Ovary (tissue), 9 donors: ENCODE measurements around the gene LYL1. TPM values are rescaled to one million over a fixed set of nuclear protein-coding genes. Genes with fewer than 3 reads are reported as not detected.

Experiments used
- DNase-seq, 5 donors: peaks; one replicate each; pipeline ENCODE4 v3.0.0-alpha.2; 2019 to 2020
- H3K27ac ChIP-seq, 2 donors: fragments of 200-600 bp; one replicate each; pipeline versions ENCODE4 v1.5.1 to v1.8.0; 2019 to 2022
- H3K27me3 ChIP-seq: fragments of 200-600 bp; one replicate; pipeline ENCODE4 v1.8.0; 2022
- H3K36me3 ChIP-seq: fragments of 200-600 bp; sonication (generic); one replicate; pipeline ENCODE4 v1.5.1; 2019
- H3K4me1 ChIP-seq: one replicate; pipeline ENCODE4 v1.8.1; 2013; ENCODE audit warnings: mild to moderate bottlenecking, moderate library complexity; ENCODE audit not compliant: insufficient read depth
- H3K4me3 ChIP-seq: fragments of 200-600 bp; sonication (generic); one replicate; pipeline ENCODE4 v1.5.1; 2017
- H3K9me3 ChIP-seq, 2 donors: fragments of 200-600 bp in 1 of 2; sonication (generic) in 1 of 2; one replicate each; pipeline versions ENCODE4 v1.5.1 to v1.8.1; 2013 to 2019; ENCODE audit warnings: mild to moderate bottlenecking in 1 of 2, moderate library complexity in 1 of 2
- CTCF ChIP-seq, 3 donors: fragments of 450-650 bp in 2 of 3; fragments of 200-600 bp in 1 of 3; IDR thresholded peaks; one replicate each; pipeline versions ENCODE4 v1.5.1 to v1.8.0; 2016 to 2022; ENCODE audit warnings: antibody characterized with exemption in 3 of 3, mild to moderate bottlenecking in 1 of 3
- EP300 ChIP-seq: sonication (generic); formaldehyde crosslinking; IDR thresholded peaks from one replicate; pipeline ENCODE4 v1.6.1; 2017; ENCODE audit warnings: antibody characterized with exemption
- POLR2A ChIP-seq: fragments of 450-650 bp; IDR thresholded peaks from one replicate; pipeline ENCODE4 v1.6.1; 2017; ENCODE audit warnings: antibody characterized with exemption, mild to moderate bottlenecking, moderate library complexity
- WGBS, 3 donors: extraction: QIAGEN DNeasy Blood & Tissue Kit in 1 of 3; methylation state at CpG; one replicate each; pipeline versions ENCODE4 v1.1.5 to v1.1.7; 2013 to 2017; 5-methylcytosine and 5-hydroxymethylcytosine counted together
- intact Hi-C, 4 donors: fragments of 100-400 bp; cut with DNase I; formaldehyde crosslinking; loops; one replicate each; pipeline versions ENCODE4 v1.11.0 to v1.15.1; 2022 to 2023
- polyA plus RNA-seq, 2 donors: library from polyadenylated mRNA; stranded (reverse); fragments of 200-250 nt in 1 of 2; fragments of 350-450 nt in 1 of 2; fragmentation: Illumina TruSeq in 1 of 2; extraction: RNeasy Lipid Tissue Mini Kit (QIAGEN cat#74804) in 1 of 2; gene quantifications; one replicate each; pipeline ENCODE4 v1.2.3, GENCODE V29; 2013 to 2014
- total RNA-seq, 7 donors: library from RNA; depleted of rRNA in 2 of 7; stranded (reverse); fragments of >200 nt in 2 of 7; fragmentation: NEBNext Ultra II Directional in 3 of 7; extraction: Animal tissue kit (Norgen Biotek cat#: 25700) in 3 of 7; gene quantifications; one replicate each; pipeline versions ENCODE4 v1.1.0 to v1.2.4, GENCODE V29; 2016 to 2023
- donor health status: DM: no; HTN: no; CAD: no; lungs with moderate emphysema.
- donor health status: DM: no; HTN: no; CAD: no.
- donor health status: Bipolar disorder and iron deficiency.
- donor health status: DM: yes; HTN: yes; CAD: no.
- donor health status: DM: no; HTN: no; CAD: no.
- donor health status: DM: yes; HTN: yes; CAD: no.

Gene LYL1
- total and polyA plus RNA-seq, 9 donors: 0.90 to 7.4 (median 5.0) TPM

- no peaks in the 10 kb centered on the region for H3K36me3 ChIP-seq
- H3K9me3 ChIP-seq: no peaks in the 10 kb centered on the region
- H3K27me3 ChIP-seq: no peaks in the 10 kb centered on the region
- intact Hi-C loops: loop anchor here in 2 of 4 donors (5.0 to 10.0 kb wide), 2 partner anchors 37 to 49 kb away; no protein-coding TSS in a partner anchor
- 16 to 25% (median 21%) methylated on average over 17 of the region's 17 CpGs for WGBS, 3 donors
- peak overlapping the region; percentile 91 to 95 for H3K27ac ChIP-seq
- H3K4me3 ChIP-seq: no peak overlapping the region
- H3K4me1 ChIP-seq: peaks cover 58% of the 10 kb centered on the region
- peak; percentile 85 to 94 (median 88) for DNase-seq
- TF ChIP-seq POLR2A: no peak
- no peak for TF ChIP-seq EP300
- TF ChIP-seq CTCF (IDR thresholded peaks at IDR 0.05): no peak
Measured at GRCh38 chr19:13053761-13054625, 48.7 kb downstream of the LYL1 start.

GRCh38 chr19:13053238-13053637, 49.4 kb downstream of the LYL1 start:
- no peak overlapping the region for H3K4me3 ChIP-seq
- 10 to 23% (median 22%) methylated on average over 3 of the region's 3 CpGs for WGBS, 3 donors

GRCh38 chr19:13052447-13053175, 50.0 kb downstream of the LYL1 start:
- WGBS, 3 donors: 42 to 47% (median 43%) methylated on average over 12 of the region's 12 CpGs
- no peaks in the 10 kb centered on the region for H3K9me3 ChIP-seq
- H3K27me3 ChIP-seq: no peaks in the 10 kb centered on the region
- no peak for TF ChIP-seq EP300
- TF ChIP-seq POLR2A: no peak
- TF ChIP-seq CTCF (IDR thresholded peaks at IDR 0.05): no peak
- H3K27ac ChIP-seq: peak overlapping the region in 1 of 2 donors; percentile 95
- no peak overlapping the region for H3K4me3 ChIP-seq
- no peaks in the 10 kb centered on the region for H3K36me3 ChIP-seq
- H3K4me1 ChIP-seq: peaks cover 55% of the 10 kb centered on the region
- intact Hi-C loops: loop anchor here in 2 of 4 donors (5.0 to 10.0 kb wide), 2 partner anchors 35 to 48 kb away; no protein-coding TSS in a partner anchor
- no peak for DNase-seq

More at GRCh38 chr19:13053238-13053637, 49.4 kb downstream of the LYL1 start:
- Histone ChIP-seq H3K27ac (peak overlapping the region; percentile 91 to 95), H3K36me3 (no peaks in the 10 kb centered on the region), H3K9me3 (no peaks in the 10 kb centered on the region), H3K4me1 (peaks cover 56% of the 10 kb centered on the region), H3K27me3 (no peaks in the 10 kb centered on the region)
- no peak for TF ChIP-seq EP300
- no peak for TF ChIP-seq POLR2A
- no peak for TF ChIP-seq CTCF (IDR thresholded peaks at IDR 0.05)
- intact Hi-C loops: loop anchor here in 2 of 4 donors (5.0 to 10.0 kb wide), 2 partner anchors 36 to 48 kb away; no protein-coding TSS in a partner anchor
- DNase-seq: peak in 3 of 5 donors; percentile 54 to 57 (median 57)

- Histone ChIP-seq H3K27ac (peak overlapping the region in 1 of 2 donors; percentile 95), H3K4me1 (peaks cover 54% of the 10 kb centered on the region), H3K36me3 (no peaks in the 10 kb centered on the region), H3K9me3 (no peaks in the 10 kb centered on the region), H3K4me3 (peak overlapping the region; percentile 23), H3K27me3 (no peaks in the 10 kb centered on the region)
- WGBS, 3 donors: 2 to 4% (median 3%) methylated on average over 23 of the region's 23 CpGs
- intact Hi-C loops: loop anchor here in 2 of 4 donors (5.0 to 10.0 kb wide), 2 partner anchors 34 to 47 kb away; no protein-coding TSS in a partner anchor
- TF ChIP-seq EP300 (no peak), POLR2A (no peak), CTCF (IDR thresholded peaks at IDR 0.05) (no peak)
- peak; percentile 74 to 82 (median 76) for DNase-seq
Measured at GRCh38 chr19:13051557-13052165, 51.0 kb downstream of the LYL1 start.
